OCI-LY3 (cell line): ENCODE data around the gene BPIFA3.

Source experiments
- H2AFZ ChIP-seq: fragments of 200-600, 300-600 bp; shearing (Covaris generic); 2 replicates; pipeline ENCODE4 v1.6.0; 2014; ENCODE audit warnings: antibody characterized with exemption, low read depth, low read length
- H3K27ac ChIP-seq: fragments of 200-600, 300-600 bp; sonication (generic); 2 replicates; pipeline ENCODE4 v1.5.1; 2014; ENCODE audit warnings: mild to moderate bottlenecking, low read length, moderate library complexity, mixed read lengths
- H3K27me3 ChIP-seq: fragments of 200-600, 300-600 bp; sonication (generic); 2 replicates; pipeline ENCODE4 v1.6.1; 2014; ENCODE audit warnings: low read depth, low read length, mixed read lengths
- H3K36me3 ChIP-seq: fragments of 200-600, 300-600 bp; sonication (generic); replicated peaks from 2 replicates; pipeline ENCODE3; 2014; ENCODE audit warnings: low read depth, low read length, mixed read lengths
- H3K4me1 ChIP-seq: fragments of 300-600, 200-600 bp; sonication (generic); 2 replicates; pipeline ENCODE4 v1.6.1; 2014; ENCODE audit warnings: low read length, mixed read lengths
- H3K4me2 ChIP-seq: fragments of 200-600, 300-600 bp; sonication (generic); 2 replicates; pipeline ENCODE4 v1.6.1; 2014; ENCODE audit warnings: low read length, mixed read lengths
- H3K4me3 ChIP-seq: fragments of 300-600, 200-600 bp; sonication (generic); 2 replicates; pipeline ENCODE4 v1.5.1; 2014; ENCODE audit warnings: antibody characterized with exemption, mild to moderate bottlenecking, low read length, moderate library complexity
- H3K79me2 ChIP-seq: fragments of 300-600, 200-600 bp; shearing (Covaris generic); 2 replicates; pipeline ENCODE4 v1.6.1; 2014; ENCODE audit warnings: mild to moderate bottlenecking, low read length, mixed read lengths
- H3K9ac ChIP-seq: fragments of 300-600, 200-600 bp; shearing (Covaris generic); 2 replicates; pipeline ENCODE4 v1.6.0; 2014; ENCODE audit warnings: mild to moderate bottlenecking, low read length, moderate library complexity
- H3K9me3 ChIP-seq: fragments of 200-600, 300-600 bp; shearing (Covaris generic); 2 replicates; pipeline ENCODE4 v1.6.1; 2014; ENCODE audit warnings: low read length, mixed read lengths; ENCODE audit not compliant: insufficient read depth
- H4K20me1 ChIP-seq: fragments of 200-600, 300-600 bp; sonication (generic); 2 replicates; pipeline ENCODE4 v1.6.1; 2016; ENCODE audit warnings: low read length, mixed read lengths; ENCODE audit not compliant: insufficient read depth
- CTCF ChIP-seq: fragments of 200-600, 300-600 bp; sonication (generic); IDR thresholded peaks from 2 replicates; pipeline ENCODE4 v1.5.1; 2014; ENCODE audit warnings: antibody characterized with exemption, low read length, low read depth
- EZH2phosphoT487 ChIP-seq: fragments of 200-600 bp; shearing (Covaris generic); IDR thresholded peaks from 2 replicates; pipeline ENCODE4 v1.6.1; 2018; ENCODE audit warnings: antibody characterized with exemption, mixed run types, low read depth

The BPIFA3 gene

DNA sequence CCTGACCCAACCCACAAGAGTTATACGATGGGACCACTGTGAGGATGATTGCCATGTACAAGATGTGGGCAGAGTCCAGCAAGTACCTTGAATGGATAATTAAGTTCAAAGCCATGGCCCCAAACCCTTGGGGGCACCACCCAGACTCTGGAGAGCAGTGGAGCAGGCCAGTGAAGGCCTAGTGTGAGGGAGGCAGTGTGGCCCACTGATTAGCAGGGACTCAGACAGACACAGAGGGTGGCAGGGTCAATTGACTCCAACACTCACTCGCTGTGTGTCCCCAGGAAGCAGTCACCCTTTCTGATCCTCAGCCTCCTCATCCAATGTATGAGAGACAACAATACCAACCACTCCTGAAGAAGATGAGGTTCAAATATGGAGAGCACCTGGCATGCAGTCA, 16.9 kb downstream of the BPIFA3 start:
- Histone ChIP-seq H3K4me3 (no peak overlapping the region), H3K9ac (no peak overlapping the region), H3K27me3 (peaks cover 59% of the 10 kb centered on the region), H3K27ac (no peak overlapping the region), H3K4me1 (no peaks in the 10 kb centered on the region), H2AFZ (no peak overlapping the region), H3K4me2 (no peak overlapping the region), H3K36me3 (no peaks in the 10 kb centered on the region), H4K20me1 (no peaks in the 10 kb centered on the region), H3K79me2 (no peaks in the 10 kb centered on the region), H3K9me3 (no peaks in the 10 kb centered on the region)
- TF ChIP-seq EZH2phosphoT487 (no peak), CTCF (no peak)

- peaks cover 64% of the 10 kb centered on the region for H3K27me3 ChIP-seq
- H3K79me2 ChIP-seq = no peaks in the 10 kb centered on the region
- no peak within 1 kb of the TSS for H3K4me2 ChIP-seq
- no peak within 1 kb of the TSS for H3K4me3 ChIP-seq
- no peaks in the 10 kb centered on the region for H3K36me3 ChIP-seq
- H3K9ac ChIP-seq = no peak within 1 kb of the TSS
- H3K4me1 ChIP-seq = no peaks in the 10 kb centered on the region
- no peak within 1 kb of the TSS for H3K27ac ChIP-seq
- no peaks in the 10 kb centered on the region for H3K9me3 ChIP-seq
- H2AFZ ChIP-seq = no peak within 1 kb of the TSS
- TF ChIP-seq EZH2phosphoT487 (no peak), CTCF (no peak)
- H4K20me1 ChIP-seq = no peaks in the 10 kb centered on the region
Measured at GRCh38 chr20:33235696-33236095, 18.5 kb downstream of the BPIFA3 start, which contains the start of gene BPIFA1. TSS of gene BPIFA1 (plus strand) at chr20:33235996. CDS start at chr20:33237712, 1,716 bp downstream.

- Histone ChIP-seq H3K27ac (no peak overlapping the region), H3K9me3 (no peaks in the 10 kb centered on the region), H4K20me1 (no peaks in the 10 kb centered on the region), H3K79me2 (no peaks in the 10 kb centered on the region), H2AFZ (no peak overlapping the region), H3K4me2 (no peak overlapping the region), H3K36me3 (no peaks in the 10 kb centered on the region), H3K9ac (no peak overlapping the region), H3K4me1 (no peaks in the 10 kb centered on the region), H3K4me3 (no peak overlapping the region), H3K27me3 (peaks cover 61% of the 10 kb centered on the region)
- TF ChIP-seq EZH2phosphoT487 = no peak
- no peak for TF ChIP-seq CTCF
Measured at GRCh38 chr20:33236351-33236750, 19.2 kb downstream of the BPIFA3 start.

DNA sequence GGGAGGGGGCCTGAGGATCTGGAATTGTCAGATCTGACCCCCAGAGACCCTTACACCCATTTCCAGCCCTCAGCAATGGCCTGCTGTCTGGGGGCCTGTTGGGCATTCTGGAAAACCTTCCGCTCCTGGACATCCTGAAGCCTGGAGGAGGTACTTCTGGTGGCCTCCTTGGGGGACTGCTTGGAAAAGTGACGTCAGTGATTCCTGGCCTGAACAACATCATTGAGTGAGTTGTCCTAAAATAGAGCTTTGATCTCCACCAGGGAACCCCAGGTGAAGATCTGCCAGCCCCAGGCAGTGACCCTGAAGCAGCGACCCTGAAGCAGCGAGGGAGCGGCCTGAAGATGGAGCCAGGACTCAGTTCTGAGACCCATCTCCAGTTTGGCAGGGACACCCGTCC, 20.8 kb downstream of the BPIFA3 start:
- Histone ChIP-seq H3K4me1 (no peaks in the 10 kb centered on the region), H3K27me3 (peaks cover 47% of the 10 kb centered on the region), H3K27ac (no peak overlapping the region), H4K20me1 (no peaks in the 10 kb centered on the region), H3K9me3 (no peaks in the 10 kb centered on the region), H2AFZ (no peak overlapping the region), H3K4me3 (no peak overlapping the region), H3K79me2 (no peaks in the 10 kb centered on the region), H3K4me2 (no peak overlapping the region), H3K9ac (no peak overlapping the region), H3K36me3 (no peaks in the 10 kb centered on the region)
- TF ChIP-seq CTCF (no peak), EZH2phosphoT487 (no peak)
